ENCODE measurements around the gene OBI1. TPM values are rescaled to one million over a fixed set of nuclear protein-coding genes. Genes with fewer than 3 reads are reported as not detected.

The OBI1 gene
- total RNA-seq, 1 experiment from 2014 or later: 7.9 TPM

DNA sequence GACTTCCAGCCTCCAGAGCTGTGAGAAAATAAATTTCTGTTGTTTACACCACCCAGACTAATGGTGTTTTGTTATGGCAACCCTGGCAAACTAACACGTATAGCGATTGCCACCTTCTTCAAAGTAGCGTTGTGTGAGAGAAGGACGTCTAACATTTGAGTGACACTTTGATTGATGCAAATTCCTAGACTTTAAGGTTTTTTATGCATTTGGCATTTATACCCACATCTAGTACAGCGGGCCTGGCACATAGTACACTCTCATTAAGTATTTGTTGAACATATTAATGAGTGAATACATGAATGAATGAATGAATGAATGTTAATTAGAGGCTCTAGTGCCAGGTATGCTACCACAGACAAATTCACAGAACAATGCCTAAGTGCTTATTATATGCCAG lies 92.3 kb downstream of the OBI1 start:
- BruUV-seq (replicated peaks): no TSS peak
- Histone ChIP-seq H3K4me3 (ENCODE audit: low read length) (no peak overlapping the region), H3F3A (ENCODE audit: low read length, unreplicated experiment) (no peaks in the 10 kb centered on the region), H3K79me2 (ENCODE audit: low read length) (no peaks in the 10 kb centered on the region), H3K36me3 (ENCODE audit: low read depth, low read length) (no peaks in the 10 kb centered on the region), H2AFZ (ENCODE audit: low read length) (no peak overlapping the region), H3K4me1 (ENCODE audit: insufficient read depth, low read length) (no peaks in the 10 kb centered on the region), H3K9me3 (ENCODE audit: low read length) (no peaks in the 10 kb centered on the region), H3K4me2 (ENCODE audit: low read length) (no peak overlapping the region), H4K20me1 (ENCODE audit: low read length) (no peaks in the 10 kb centered on the region), H3K9me2 (replicated peaks; ENCODE audit: low read length) (no peaks in the 10 kb centered on the region), H3K27me3 (ENCODE audit: low read length) (peaks cover 23% of the 10 kb centered on the region), H3K9ac (ENCODE audit: low read length) (no peak overlapping the region), H3K27ac (ENCODE audit: low read length) (no peak overlapping the region)
- ATAC-seq: no peak
- ChIA-PET CTCF (no interaction called here), POLR2A (ENCODE audit: unreplicated experiment) (no interaction called here)
- DNase-seq: no peak
- TF ChIP-seq EZH2phosphoT487 (IDR thresholded peaks at IDR 0.05; ENCODE audit: borderline replicate concordance, low read length) (no peak), EZH2 (IDR thresholded peaks at IDR 0.05; ENCODE audit: low read length, unreplicated experiment) (no peak)
- TF ChIP-seq, protein P1, sequence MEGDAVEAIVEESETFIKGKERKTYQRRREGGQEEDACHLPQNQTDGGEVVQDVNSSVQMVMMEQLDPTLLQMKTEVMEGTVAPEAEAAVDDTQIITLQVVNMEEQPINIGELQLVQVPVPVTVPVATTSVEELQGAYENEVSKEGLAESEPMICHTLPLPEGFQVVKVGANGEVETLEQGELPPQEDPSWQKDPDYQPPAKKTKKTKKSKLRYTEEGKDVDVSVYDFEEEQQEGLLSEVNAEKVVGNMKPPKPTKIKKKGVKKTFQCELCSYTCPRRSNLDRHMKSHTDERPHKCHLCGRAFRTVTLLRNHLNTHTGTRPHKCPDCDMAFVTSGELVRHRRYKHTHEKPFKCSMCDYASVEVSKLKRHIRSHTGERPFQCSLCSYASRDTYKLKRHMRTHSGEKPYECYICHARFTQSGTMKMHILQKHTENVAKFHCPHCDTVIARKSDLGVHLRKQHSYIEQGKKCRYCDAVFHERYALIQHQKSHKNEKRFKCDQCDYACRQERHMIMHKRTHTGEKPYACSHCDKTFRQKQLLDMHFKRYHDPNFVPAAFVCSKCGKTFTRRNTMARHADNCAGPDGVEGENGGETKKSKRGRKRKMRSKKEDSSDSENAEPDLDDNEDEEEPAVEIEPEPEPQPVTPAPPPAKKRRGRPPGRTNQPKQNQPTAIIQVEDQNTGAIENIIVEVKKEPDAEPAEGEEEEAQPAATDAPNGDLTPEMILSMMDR (conservative IDR thresholded peaks at IDR 0.05; ENCODE audit: low read depth, low read length): no peak
- intact Hi-C loops (cut with micrococcal nuclease): no loop called here

Other genes with a start within 250 kb of the OBI1 start
- not detected in 2 replicates for gene POU4F1, start 55.6 kb downstream of the OBI1 start, total RNA-seq (2014; rRNA removed)

All from PC-3 (cell line).